NT2/D1 (cell line): ENCODE measurements around the gene PFDN4.

Experiments used
- DNase-seq: peaks from one replicate; pipeline ENCODE4 v3.0.0-alpha.2; 2011; ENCODE audit warnings: low read depth, low spot score
- H3K27me3 ChIP-seq: 2 replicates; pipeline ENCODE4 v1.6.0; 2011; ENCODE audit warnings: mild to moderate bottlenecking; ENCODE audit not compliant: insufficient read length, insufficient read depth
- H3K36me3 ChIP-seq: 2 replicates; pipeline ENCODE4 v1.6.1; 2011; ENCODE audit warnings: mild to moderate bottlenecking, low read length, mixed read lengths; ENCODE audit not compliant: insufficient read depth, insufficient read length
- H3K4me1 ChIP-seq: 2 replicates; pipeline ENCODE4 v1.5.1; 2011; ENCODE audit not compliant: insufficient read depth, insufficient read length
- H3K4me3 ChIP-seq: 2 replicates; pipeline ENCODE4 v1.5.1; 2011; ENCODE audit warnings: low read depth; ENCODE audit not compliant: insufficient read length
- H3K9ac ChIP-seq: 2 replicates; pipeline ENCODE4 v1.6.0; 2011; ENCODE audit warnings: low read depth; ENCODE audit not compliant: insufficient read length
- H3K9me3 ChIP-seq: 2 replicates; pipeline ENCODE4 v1.5.1; 2011; ENCODE audit warnings: mild to moderate bottlenecking, low read length; ENCODE audit not compliant: insufficient read depth
- SUZ12 ChIP-seq: IDR thresholded peaks from 2 replicates; pipeline ENCODE4 v1.6.1; 2011; ENCODE audit not compliant: insufficient read length, insufficient read depth; ENCODE audit errors: extremely low read depth
- YY1 ChIP-seq: IDR thresholded peaks from 2 replicates; pipeline ENCODE4 v1.6.1; 2011; ENCODE audit not compliant: insufficient read length, insufficient read depth
- ZNF274 ChIP-seq: IDR thresholded peaks from 2 replicates; pipeline ENCODE4 v1.6.1; 2011; ENCODE audit warnings: mild to moderate bottlenecking, low read depth, low read length

Gene PFDN4

GRCh38 chr20:54207743-54208547 lies at the start of gene PFDN4:
PFDN4 (plus strand) TSS chr20:54208087; CDS start chr20:54208101, 14 bp downstream.
- Histone ChIP-seq H3K9ac (peak within 1 kb of the TSS; percentile 99), H3K4me1 (no peaks in the 10 kb centered on the region), H3K27me3 (no peaks in the 10 kb centered on the region), H3K4me3 (peak within 1 kb of the TSS; percentile 98), H3K36me3 (peaks cover 23% of the 10 kb centered on the region), H3K9me3 (no peaks in the 10 kb centered on the region; the same call in 1 of the 2 replicates)
- TF ChIP-seq YY1 (peak; percentile 88), ZNF274 (no peak)
- peak; percentile 68 for DNase-seq

GRCh38 chr20:54158226-54158625 lies 49.7 kb upstream of the PFDN4 start:
- Histone ChIP-seq H3K4me3 (no peak overlapping the region), H3K4me1 (no peaks in the 10 kb centered on the region), H3K9ac (no peak overlapping the region), H3K36me3 (no peaks in the 10 kb centered on the region), H3K27me3 (no peaks in the 10 kb centered on the region), H3K9me3 (no peaks in the 10 kb centered on the region)
- DNase-seq, result no peak
- TF ChIP-seq SUZ12, result no peak
- TF ChIP-seq YY1, result no peak
- no peak for TF ChIP-seq ZNF274

GRCh38 chr20:54158856-54159418 lies 49.0 kb upstream of the PFDN4 start:
- TF ChIP-seq YY1 (no peak), ZNF274 (no peak), SUZ12 (no peak)
- Histone ChIP-seq H3K27me3 (no peaks in the 10 kb centered on the region), H3K9me3 (no peaks in the 10 kb centered on the region), H3K9ac (no peak overlapping the region), H3K36me3 (no peaks in the 10 kb centered on the region), H3K4me1 (no peaks in the 10 kb centered on the region), H3K4me3 (no peak overlapping the region)
- no peak for DNase-seq

- TF ChIP-seq ZNF274 (no peak), YY1 (no peak), SUZ12 (no peak)
- Histone ChIP-seq H3K4me3 (no peak overlapping the region), H3K36me3 (no peaks in the 10 kb centered on the region), H3K27me3 (no peaks in the 10 kb centered on the region), H3K9ac (no peak overlapping the region), H3K9me3 (no peaks in the 10 kb centered on the region), H3K4me1 (no peaks in the 10 kb centered on the region)
- DNase-seq, result no peak
Observed at GRCh38 chr20:54160065-54161007, 47.6 kb upstream of the PFDN4 start.

- DNase-seq, result no peak
- TF ChIP-seq YY1 (no peak), SUZ12 (no peak), ZNF274 (no peak)
- H3K9me3 ChIP-seq, result no peaks in the 10 kb centered on the region
Observed at GRCh38 chr20:54161008-54161820, 46.7 kb upstream of the PFDN4 start.

GRCh38 chr20:54161821-54162149 lies 46.1 kb upstream of the PFDN4 start:
- Histone ChIP-seq H3K4me1 (no peaks in the 10 kb centered on the region), H3K9me3 (no peaks in the 10 kb centered on the region), H3K36me3 (no peaks in the 10 kb centered on the region), H3K4me3 (no peak overlapping the region), H3K9ac (no peak overlapping the region), H3K27me3 (no peaks in the 10 kb centered on the region)
- DNase-seq, result no peak
- TF ChIP-seq YY1 (no peak), ZNF274 (no peak), SUZ12 (no peak)

More at GRCh38 chr20:54161008-54161820, 46.7 kb upstream of the PFDN4 start:
- Histone ChIP-seq H3K27me3 (no peaks in the 10 kb centered on the region), H3K36me3 (no peaks in the 10 kb centered on the region), H3K9ac (no peak overlapping the region), H3K4me3 (no peak overlapping the region), H3K4me1 (no peaks in the 10 kb centered on the region)
